Measurements from ENCODE around the gene CLDN6.
A peak's percentile ranks its signal among the peaks of the same experiment; 100 is the strongest.

Gene CLDN6

DNA sequence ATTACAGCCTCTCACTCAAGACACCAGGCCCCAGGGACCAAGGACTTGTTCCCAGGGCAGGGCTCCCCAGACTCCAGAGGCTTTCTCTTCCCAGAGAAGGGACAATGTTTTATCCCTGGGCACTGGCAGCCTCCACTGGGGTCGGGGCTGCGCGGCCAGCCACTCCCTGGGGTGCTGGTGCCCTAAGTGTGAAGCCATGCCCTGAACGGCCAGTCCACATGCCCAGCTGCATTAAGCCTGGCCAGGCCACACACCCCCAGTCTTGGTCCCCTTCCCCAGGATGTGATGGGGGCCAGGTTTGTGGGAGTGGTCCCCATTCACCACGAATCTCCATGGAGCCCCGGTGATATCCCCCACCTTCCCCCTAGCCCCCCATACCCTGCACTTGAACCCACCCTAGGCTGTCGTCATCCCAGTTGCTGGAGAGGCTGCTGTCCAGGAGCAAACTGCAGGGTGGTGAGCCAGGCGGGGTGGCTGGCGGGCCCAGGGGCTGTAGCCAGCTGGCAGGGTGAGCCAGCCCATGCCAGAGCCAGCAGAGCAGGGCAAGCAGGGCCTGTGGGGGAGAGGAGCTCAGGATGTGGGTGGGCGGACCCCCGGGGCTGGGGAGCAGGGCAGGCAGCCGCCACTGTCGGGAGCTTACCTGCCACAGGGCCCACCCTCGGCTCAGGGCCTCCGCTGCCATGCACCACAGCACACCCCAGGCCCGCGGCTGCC is 44.2 kb downstream of the CLDN6 start:
- TF ChIP-seq, protein P1, sequence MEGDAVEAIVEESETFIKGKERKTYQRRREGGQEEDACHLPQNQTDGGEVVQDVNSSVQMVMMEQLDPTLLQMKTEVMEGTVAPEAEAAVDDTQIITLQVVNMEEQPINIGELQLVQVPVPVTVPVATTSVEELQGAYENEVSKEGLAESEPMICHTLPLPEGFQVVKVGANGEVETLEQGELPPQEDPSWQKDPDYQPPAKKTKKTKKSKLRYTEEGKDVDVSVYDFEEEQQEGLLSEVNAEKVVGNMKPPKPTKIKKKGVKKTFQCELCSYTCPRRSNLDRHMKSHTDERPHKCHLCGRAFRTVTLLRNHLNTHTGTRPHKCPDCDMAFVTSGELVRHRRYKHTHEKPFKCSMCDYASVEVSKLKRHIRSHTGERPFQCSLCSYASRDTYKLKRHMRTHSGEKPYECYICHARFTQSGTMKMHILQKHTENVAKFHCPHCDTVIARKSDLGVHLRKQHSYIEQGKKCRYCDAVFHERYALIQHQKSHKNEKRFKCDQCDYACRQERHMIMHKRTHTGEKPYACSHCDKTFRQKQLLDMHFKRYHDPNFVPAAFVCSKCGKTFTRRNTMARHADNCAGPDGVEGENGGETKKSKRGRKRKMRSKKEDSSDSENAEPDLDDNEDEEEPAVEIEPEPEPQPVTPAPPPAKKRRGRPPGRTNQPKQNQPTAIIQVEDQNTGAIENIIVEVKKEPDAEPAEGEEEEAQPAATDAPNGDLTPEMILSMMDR (IDR thresholded peaks at IDR 0.05; ENCODE audit: low read depth, low read length) = no peak
- no peaks in the 10 kb centered on the region for H3K27me3 ChIP-seq
- no peaks in the 10 kb centered on the region for H3K9me3 ChIP-seq
- no peak overlapping the region for H3K4me3 ChIP-seq (ENCODE audit: low read depth, low read length)
- peaks cover 23% of the 10 kb centered on the region for H3K4me1 ChIP-seq
- peaks cover 72% of the 10 kb centered on the region for H3K36me3 ChIP-seq
- no peak for DNase-seq

DNA sequence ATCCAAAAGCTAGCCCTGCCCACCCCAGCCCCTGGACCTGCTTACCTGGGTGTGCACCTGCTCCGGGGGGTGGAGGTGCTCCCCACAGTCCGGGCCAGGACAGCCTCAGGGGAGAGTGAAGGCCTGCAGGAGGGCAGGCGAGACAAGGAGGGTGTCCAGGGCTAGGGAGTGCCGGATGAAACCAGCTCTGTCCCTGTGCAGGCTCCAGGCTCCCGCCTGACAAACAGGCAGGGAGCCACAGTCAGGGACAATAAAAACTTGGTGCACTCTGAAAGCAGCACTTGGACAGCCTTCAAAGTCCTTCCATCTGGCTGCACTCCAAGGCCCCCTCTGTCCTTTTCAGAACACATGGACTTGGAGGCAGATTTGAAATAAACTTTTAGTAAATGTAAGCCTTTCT is 44.9 kb downstream of the CLDN6 start:
- peaks cover 69% of the 10 kb centered on the region for H3K36me3 ChIP-seq
- TF ChIP-seq, protein P1 (IDR thresholded peaks at IDR 0.05; ENCODE audit: low read depth, low read length) = no peak
- peaks cover 23% of the 10 kb centered on the region for H3K4me1 ChIP-seq
- no peaks in the 10 kb centered on the region for H3K27me3 ChIP-seq
- DNase-seq = no peak
- H3K4me3 ChIP-seq (ENCODE audit: low read depth, low read length) = no peak overlapping the region
- no peaks in the 10 kb centered on the region for H3K9me3 ChIP-seq

DNA sequence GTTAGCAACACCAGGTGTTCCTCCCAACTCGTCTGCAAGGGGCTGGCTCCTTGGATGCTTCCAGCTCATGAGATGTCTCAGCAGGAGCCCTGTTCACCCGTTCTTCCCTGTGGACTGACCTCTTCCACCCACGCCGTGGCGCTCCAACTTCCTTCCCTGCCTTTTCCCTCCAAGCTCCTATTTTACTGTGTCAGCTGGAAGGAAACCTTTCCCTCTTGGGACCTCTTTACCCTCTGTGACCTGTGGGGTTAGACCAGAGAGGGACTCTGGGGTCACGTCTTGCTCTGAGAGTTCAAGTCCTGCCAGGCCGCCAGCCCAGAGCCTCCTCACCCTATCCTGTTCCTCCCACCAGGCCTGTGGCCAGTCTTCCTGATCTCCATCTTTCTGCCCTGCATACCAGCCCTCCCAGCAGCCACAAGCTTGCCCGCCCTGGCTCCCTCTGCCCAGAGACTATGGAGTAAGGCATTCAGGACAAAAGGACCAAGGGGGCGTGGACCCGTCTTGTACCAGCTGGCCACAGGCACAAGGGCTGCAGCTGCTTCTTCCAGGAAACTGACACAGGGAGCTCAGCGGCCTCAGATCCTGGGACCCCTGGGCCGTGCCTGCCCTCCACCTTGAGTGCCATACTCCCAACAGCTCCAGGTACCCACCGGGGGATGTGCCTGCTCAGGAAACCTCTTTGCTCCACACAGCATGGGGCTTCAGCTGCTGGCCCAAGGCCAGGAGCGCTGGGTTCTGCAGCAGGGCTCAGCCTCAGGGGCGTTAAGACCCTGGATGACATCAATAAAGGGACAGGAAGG is 45.8 kb downstream of the CLDN6 start:
- H3K36me3 ChIP-seq = peaks cover 64% of the 10 kb centered on the region

DNA sequence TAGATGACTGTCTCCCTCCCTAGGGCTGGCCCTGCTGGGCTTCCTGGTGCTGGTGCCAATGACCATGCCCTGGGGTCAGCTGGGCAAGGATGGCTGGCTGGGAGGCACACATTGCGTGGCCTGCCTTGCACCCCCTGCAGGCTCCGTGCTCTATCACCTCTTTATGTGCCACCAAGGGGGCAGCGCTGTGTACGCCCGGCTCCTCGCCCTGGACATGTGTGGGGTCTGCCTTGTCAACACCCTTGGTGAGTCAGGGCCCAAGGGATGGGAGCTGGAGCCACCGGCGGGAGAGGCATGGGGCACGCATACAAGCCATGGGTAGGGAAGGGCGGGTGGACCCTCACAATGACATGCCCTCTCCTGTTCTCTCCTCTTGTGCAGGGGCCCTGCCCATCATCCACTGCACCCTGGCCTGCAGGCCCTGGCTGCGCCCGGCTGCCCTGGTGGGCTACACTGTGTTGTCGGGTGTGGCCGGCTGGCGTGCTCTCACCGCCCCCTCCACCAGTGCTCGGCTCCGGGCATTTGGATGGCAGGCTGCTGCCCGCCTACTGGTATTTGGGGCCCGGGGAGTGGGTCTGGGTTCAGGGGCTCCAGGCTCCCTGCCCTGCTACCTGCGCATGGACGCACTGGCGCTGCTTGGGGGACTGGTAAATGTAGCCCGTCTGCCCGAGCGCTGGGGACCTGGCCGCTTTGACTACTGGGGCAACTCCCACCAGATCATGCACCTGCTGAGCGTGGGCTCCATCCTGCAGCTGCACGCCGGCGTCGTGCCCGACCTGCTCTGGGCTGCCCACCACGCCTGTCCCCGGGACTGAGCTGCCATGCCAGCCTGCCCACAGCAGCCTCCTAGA is 46.6 kb downstream of the CLDN6 start:
- peaks cover 56% of the 10 kb centered on the region for H3K36me3 ChIP-seq
- H3K4me1 ChIP-seq = peaks cover 23% of the 10 kb centered on the region
- H3K4me3 ChIP-seq (ENCODE audit: low read depth, low read length) = no peak overlapping the region
- DNase-seq = no peak
- TF ChIP-seq, protein P1 (IDR thresholded peaks at IDR 0.05; ENCODE audit: low read depth, low read length) = no peak
- no peaks in the 10 kb centered on the region for H3K9me3 ChIP-seq
- no peaks in the 10 kb centered on the region for H3K27me3 ChIP-seq

More for the DNA sequence above, 45.8 kb downstream of the CLDN6 start:
- TF ChIP-seq, protein P1 (IDR thresholded peaks at IDR 0.05; ENCODE audit: low read depth, low read length) = no peak
- peak; percentile 61 for DNase-seq
- no peaks in the 10 kb centered on the region for H3K27me3 ChIP-seq
- peaks cover 23% of the 10 kb centered on the region for H3K4me1 ChIP-seq
- H3K9me3 ChIP-seq = no peaks in the 10 kb centered on the region
- no peak overlapping the region for H3K4me3 ChIP-seq (ENCODE audit: low read depth, low read length)

DNA sequence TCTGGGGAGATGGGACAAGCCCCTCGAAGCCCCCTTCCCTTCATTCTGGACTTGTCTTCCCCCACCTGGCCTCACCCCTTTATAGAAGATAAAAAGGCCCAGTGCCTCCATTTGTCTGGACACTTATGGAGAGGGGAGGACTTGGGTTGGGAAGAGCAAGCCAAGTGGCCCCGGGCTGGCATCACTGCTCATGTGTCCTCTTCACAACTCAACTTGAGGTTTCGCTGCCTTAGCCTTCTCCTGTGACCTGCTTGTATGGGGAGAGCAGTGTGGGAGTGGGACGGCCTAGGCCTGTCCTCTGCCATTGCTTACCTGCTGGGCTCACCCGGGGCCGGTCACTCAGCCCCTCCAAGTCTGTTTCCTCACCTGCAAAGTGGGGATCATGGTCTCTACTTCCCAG is 47.4 kb downstream of the CLDN6 start:
- Histone ChIP-seq H3K36me3 (peaks cover 48% of the 10 kb centered on the region), H3K4me3 (ENCODE audit: low read depth, low read length) (peak overlapping the region; percentile 80), H3K27me3 (no peaks in the 10 kb centered on the region), H3K4me1 (peaks cover 23% of the 10 kb centered on the region), H3K9me3 (no peaks in the 10 kb centered on the region)
- no peak for DNase-seq
- TF ChIP-seq, protein P1 (IDR thresholded peaks at IDR 0.05; ENCODE audit: low read depth, low read length) = no peak
